Measurements from ENCODE around the gene DGUOK. TPM values are rescaled to one million over a fixed set of nuclear protein-coding genes. Genes with fewer than 3 reads are reported as not detected.

Gene DGUOK
- total and polyA plus RNA-seq, 4 donors, result 19.6 to 49.7 (median 28.3) TPM

DNA sequence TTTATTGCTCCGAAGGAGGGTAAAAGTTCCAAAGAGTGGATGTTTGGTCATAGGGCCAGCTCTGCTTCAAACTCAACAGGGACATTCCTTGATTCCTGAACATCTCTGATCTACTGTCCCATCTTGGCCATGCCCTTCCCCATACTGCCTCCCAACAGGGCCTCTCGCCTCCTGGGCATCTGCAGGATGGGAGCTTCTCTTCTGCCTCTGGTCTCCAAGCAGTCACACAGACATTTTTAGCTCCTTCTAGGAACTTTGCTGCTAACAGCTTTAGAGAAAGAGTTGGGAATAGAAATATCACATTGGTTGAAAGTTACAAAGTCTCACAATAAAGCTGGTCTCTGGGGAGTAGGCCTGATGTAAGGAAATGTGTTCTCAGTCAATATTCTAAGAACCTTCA is 9.4 kb upstream of the DGUOK start (continued):
- TF ChIP-seq, protein P1, sequence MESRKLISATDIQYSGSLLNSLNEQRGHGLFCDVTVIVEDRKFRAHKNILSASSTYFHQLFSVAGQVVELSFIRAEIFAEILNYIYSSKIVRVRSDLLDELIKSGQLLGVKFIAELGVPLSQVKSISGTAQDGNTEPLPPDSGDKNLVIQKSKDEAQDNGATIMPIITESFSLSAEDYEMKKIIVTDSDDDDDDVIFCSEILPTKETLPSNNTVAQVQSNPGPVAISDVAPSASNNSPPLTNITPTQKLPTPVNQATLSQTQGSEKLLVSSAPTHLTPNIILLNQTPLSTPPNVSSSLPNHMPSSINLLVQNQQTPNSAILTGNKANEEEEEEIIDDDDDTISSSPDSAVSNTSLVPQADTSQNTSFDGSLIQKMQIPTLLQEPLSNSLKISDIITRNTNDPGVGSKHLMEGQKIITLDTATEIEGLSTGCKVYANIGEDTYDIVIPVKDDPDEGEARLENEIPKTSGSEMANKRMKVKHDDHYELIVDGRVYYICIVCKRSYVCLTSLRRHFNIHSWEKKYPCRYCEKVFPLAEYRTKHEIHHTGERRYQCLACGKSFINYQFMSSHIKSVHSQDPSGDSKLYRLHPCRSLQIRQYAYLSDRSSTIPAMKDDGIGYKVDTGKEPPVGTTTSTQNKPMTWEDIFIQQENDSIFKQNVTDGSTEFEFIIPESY (IDR thresholded peaks at IDR 0.05), result no peak
- no peak for TF ChIP-seq NR2F2 (IDR thresholded peaks at IDR 0.05)

- no peaks in the 10 kb centered on the region for H3K36me3 ChIP-seq (ENCODE audit: control insufficient read depth in 4 of 4, insufficient read depth in 3 of 4, low read depth in 1 of 4, low read length in 3 of 4)
- H3K4me1 ChIP-seq (ENCODE audit: control insufficient read depth in 4 of 4, insufficient read depth in 4 of 4, low read length in 3 of 4), result no peaks in the 10 kb centered on the region
- H3K27me3 ChIP-seq (ENCODE audit: control insufficient read depth in 4 of 4, insufficient read depth in 4 of 4, low read length in 3 of 4), result peaks cover 0 to 3% (median 1%) of the 10 kb centered on the region in 4 donors
- DNase-seq (ENCODE audit: low spot score), result no peak
- H3K27ac ChIP-seq (ENCODE audit: low read depth in 1 of 2, low read length in 2 of 2), result no peak overlapping the region
- H3K4me3 ChIP-seq (ENCODE audit: low read depth in 1 of 3, low read length in 3 of 3), result no peak overlapping the region
- 87% methylated on average over 4 of the region's 4 CpGs for WGBS
- TF ChIP-seq JUND (IDR thresholded peaks at IDR 0.05), result no peak
- TF ChIP-seq NR2F2 (IDR thresholded peaks at IDR 0.05), result no peak
- TF ChIP-seq RXRA (IDR thresholded peaks at IDR 0.05), result no peak
- TF ChIP-seq RAD21 (IDR thresholded peaks at IDR 0.05), result no peak
- no peak for TF ChIP-seq GABPA (IDR thresholded peaks at IDR 0.05 in 1 of 2, conservative IDR thresholded peaks at IDR 0.05 in 1 of 2)
- no peak for TF ChIP-seq HNF4G (IDR thresholded peaks at IDR 0.05)
- TF ChIP-seq, protein P2, sequence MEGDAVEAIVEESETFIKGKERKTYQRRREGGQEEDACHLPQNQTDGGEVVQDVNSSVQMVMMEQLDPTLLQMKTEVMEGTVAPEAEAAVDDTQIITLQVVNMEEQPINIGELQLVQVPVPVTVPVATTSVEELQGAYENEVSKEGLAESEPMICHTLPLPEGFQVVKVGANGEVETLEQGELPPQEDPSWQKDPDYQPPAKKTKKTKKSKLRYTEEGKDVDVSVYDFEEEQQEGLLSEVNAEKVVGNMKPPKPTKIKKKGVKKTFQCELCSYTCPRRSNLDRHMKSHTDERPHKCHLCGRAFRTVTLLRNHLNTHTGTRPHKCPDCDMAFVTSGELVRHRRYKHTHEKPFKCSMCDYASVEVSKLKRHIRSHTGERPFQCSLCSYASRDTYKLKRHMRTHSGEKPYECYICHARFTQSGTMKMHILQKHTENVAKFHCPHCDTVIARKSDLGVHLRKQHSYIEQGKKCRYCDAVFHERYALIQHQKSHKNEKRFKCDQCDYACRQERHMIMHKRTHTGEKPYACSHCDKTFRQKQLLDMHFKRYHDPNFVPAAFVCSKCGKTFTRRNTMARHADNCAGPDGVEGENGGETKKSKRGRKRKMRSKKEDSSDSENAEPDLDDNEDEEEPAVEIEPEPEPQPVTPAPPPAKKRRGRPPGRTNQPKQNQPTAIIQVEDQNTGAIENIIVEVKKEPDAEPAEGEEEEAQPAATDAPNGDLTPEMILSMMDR (IDR thresholded peaks at IDR 0.05; ENCODE audit: low read depth, low read length, missing input control), result no peak
- TF ChIP-seq YY1 (IDR thresholded peaks at IDR 0.05), result no peak
- TF ChIP-seq, protein P3, sequence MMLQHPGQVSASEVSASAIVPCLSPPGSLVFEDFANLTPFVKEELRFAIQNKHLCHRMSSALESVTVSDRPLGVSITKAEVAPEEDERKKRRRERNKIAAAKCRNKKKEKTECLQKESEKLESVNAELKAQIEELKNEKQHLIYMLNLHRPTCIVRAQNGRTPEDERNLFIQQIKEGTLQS (IDR thresholded peaks at IDR 0.05), result no peak
- no peak for TF ChIP-seq TAF1 (conservative IDR thresholded peaks at IDR 0.05)
- TF ChIP-seq FOXA1 (IDR thresholded peaks at IDR 0.05), result no peak
- no peak for TF ChIP-seq EGR1 (IDR thresholded peaks at IDR 0.05; ENCODE audit: low read depth in 2 of 2)
- no peak for TF ChIP-seq FOXA2 (IDR thresholded peaks at IDR 0.05)
- TF ChIP-seq, protein P4, sequence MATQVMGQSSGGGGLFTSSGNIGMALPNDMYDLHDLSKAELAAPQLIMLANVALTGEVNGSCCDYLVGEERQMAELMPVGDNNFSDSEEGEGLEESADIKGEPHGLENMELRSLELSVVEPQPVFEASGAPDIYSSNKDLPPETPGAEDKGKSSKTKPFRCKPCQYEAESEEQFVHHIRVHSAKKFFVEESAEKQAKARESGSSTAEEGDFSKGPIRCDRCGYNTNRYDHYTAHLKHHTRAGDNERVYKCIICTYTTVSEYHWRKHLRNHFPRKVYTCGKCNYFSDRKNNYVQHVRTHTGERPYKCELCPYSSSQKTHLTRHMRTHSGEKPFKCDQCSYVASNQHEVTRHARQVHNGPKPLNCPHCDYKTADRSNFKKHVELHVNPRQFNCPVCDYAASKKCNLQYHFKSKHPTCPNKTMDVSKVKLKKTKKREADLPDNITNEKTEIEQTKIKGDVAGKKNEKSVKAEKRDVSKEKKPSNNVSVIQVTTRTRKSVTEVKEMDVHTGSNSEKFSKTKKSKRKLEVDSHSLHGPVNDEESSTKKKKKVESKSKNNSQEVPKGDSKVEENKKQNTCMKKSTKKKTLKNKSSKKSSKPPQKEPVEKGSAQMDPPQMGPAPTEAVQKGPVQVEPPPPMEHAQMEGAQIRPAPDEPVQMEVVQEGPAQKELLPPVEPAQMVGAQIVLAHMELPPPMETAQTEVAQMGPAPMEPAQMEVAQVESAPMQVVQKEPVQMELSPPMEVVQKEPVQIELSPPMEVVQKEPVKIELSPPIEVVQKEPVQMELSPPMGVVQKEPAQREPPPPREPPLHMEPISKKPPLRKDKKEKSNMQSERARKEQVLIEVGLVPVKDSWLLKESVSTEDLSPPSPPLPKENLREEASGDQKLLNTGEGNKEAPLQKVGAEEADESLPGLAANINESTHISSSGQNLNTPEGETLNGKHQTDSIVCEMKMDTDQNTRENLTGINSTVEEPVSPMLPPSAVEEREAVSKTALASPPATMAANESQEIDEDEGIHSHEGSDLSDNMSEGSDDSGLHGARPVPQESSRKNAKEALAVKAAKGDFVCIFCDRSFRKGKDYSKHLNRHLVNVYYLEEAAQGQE (IDR thresholded peaks at IDR 0.05), result no peak
- no peak for TF ChIP-seq MAX (IDR thresholded peaks at IDR 0.05)
- TF ChIP-seq, protein P1 (IDR thresholded peaks at IDR 0.05), result no peak
- no peak overlapping the region for H3K9ac ChIP-seq (ENCODE audit: low read depth in 1 of 2, low read length in 2 of 2)
- H3K9me3 ChIP-seq (ENCODE audit: control insufficient read depth in 4 of 4, low read length in 3 of 4), result no peaks in the 10 kb centered on the region
Observed at GRCh38 chr2:73917696-73918207, 8.9 kb upstream of the DGUOK start.

All from liver (tissue), 9 donors.